OCI-LY1 (cell line): ENCODE measurements around the gene HMCN2.

ENCODE experiments used
- H2AFZ ChIP-seq: fragments of 200-600 bp; sonication (generic), shearing (Covaris generic); 2 replicates; pipeline ENCODE4 v1.6.0; 2014; ENCODE audit warnings: antibody characterized with exemption, mild to moderate bottlenecking, low read length
- H3F3A ChIP-seq: fragments of 200-600 bp; sonication (generic), shearing (Covaris generic); 2 replicates; pipeline ENCODE4 v1.6.0; 2014; ENCODE audit warnings: mild to moderate bottlenecking, antibody characterized with exemption, low read length, moderate library complexity; ENCODE audit not compliant: insufficient read depth
- H3K27ac ChIP-seq: fragments of 200-600 bp; sonication (generic); 2 replicates; pipeline ENCODE4 v1.5.1; 2014; ENCODE audit warnings: low read length, mixed run types, mild to moderate bottlenecking, low read depth; ENCODE audit not compliant: poor library complexity, severe bottlenecking
- H3K27me3 ChIP-seq: fragments of 200-600 bp; sonication (generic); 2 replicates; pipeline ENCODE4 v1.6.0; 2014; ENCODE audit warnings: antibody characterized with exemption, mild to moderate bottlenecking, low read length, moderate library complexity; ENCODE audit not compliant: insufficient read depth
- H3K36me3 ChIP-seq: fragments of 200-600 bp; sonication (generic); 2 replicates; pipeline ENCODE4 v1.6.1; 2014; ENCODE audit warnings: mild to moderate bottlenecking, antibody characterized with exemption, low read length, moderate library complexity, mixed read lengths; ENCODE audit not compliant: insufficient read depth
- H3K4me1 ChIP-seq: fragments of 200-600 bp; sonication (generic); 2 replicates; pipeline ENCODE4 v1.5.1; 2014; ENCODE audit warnings: mild to moderate bottlenecking, low read length, moderate library complexity; ENCODE audit not compliant: insufficient read depth, severe bottlenecking
- H3K4me2 ChIP-seq: fragments of 200-600 bp; sonication (generic), shearing (Covaris generic); 2 replicates; pipeline ENCODE4 v1.6.1; 2014; ENCODE audit warnings: low read length
- H3K4me3 ChIP-seq: fragments of 200-600 bp; sonication (generic); 2 replicates; pipeline ENCODE4 v1.5.1; 2014; ENCODE audit warnings: low read length, low read depth, mild to moderate bottlenecking, mixed read lengths; ENCODE audit not compliant: poor library complexity, severe bottlenecking
- H3K79me2 ChIP-seq: fragments of 200-600 bp; shearing (Covaris generic); 2 replicates; pipeline ENCODE4 v1.6.1; 2016; ENCODE audit warnings: mixed run types, low read length, mixed read lengths; ENCODE audit not compliant: insufficient read depth
- H3K9ac ChIP-seq: fragments of 200-600 bp; sonication (generic), shearing (Covaris generic); 2 replicates; pipeline ENCODE4 v1.6.1; 2014; ENCODE audit warnings: mild to moderate bottlenecking, low read length, mixed read lengths
- H3K9me2 ChIP-seq: fragments of 200-600 bp; sonication (generic), shearing (Covaris generic); 2 replicates; pipeline ENCODE4 v1.6.1; 2014; ENCODE audit warnings: low read depth, mild to moderate bottlenecking, low read length, mixed read lengths
- H3K9me3 ChIP-seq: fragments of 200-600 bp; shearing (Covaris generic); 2 replicates; pipeline ENCODE4 v1.6.1; 2014; ENCODE audit warnings: low read length, mixed read lengths
- H4K20me1 ChIP-seq: fragments of 200-600 bp; sonication (generic), shearing (Covaris generic); 2 replicates; pipeline ENCODE4 v1.6.0; 2016; ENCODE audit warnings: mild to moderate bottlenecking, low read length; ENCODE audit not compliant: insufficient read depth
- CTCF ChIP-seq: fragments of 200-600 bp; sonication (generic), shearing (Covaris generic); IDR thresholded peaks from 2 replicates; pipeline ENCODE4 v1.5.1; 2017; ENCODE audit warnings: mild to moderate bottlenecking, antibody characterized with exemption, low read length, moderate library complexity, mixed read lengths
- EZH2 ChIP-seq: fragments of 200-600 bp; sonication (generic), shearing (Covaris generic); IDR thresholded peaks from 2 replicates; pipeline ENCODE4 v1.8.0; 2017; ENCODE audit warnings: borderline replicate concordance, mixed run types, mild to moderate bottlenecking, antibody characterized with exemption, low read length, moderate library complexity, mixed read lengths

HMCN2 gene

GRCh38 chr9:130352081-130352480, 86.5 kb downstream of the HMCN2 start:
- Histone ChIP-seq H2AFZ (no peak overlapping the region), H3K4me3 (no peak overlapping the region), H3K36me3 (no peaks in the 10 kb centered on the region), H4K20me1 (no peaks in the 10 kb centered on the region), H3K4me1 (no peaks in the 10 kb centered on the region), H3K9ac (no peak overlapping the region), H3K9me3 (no peaks in the 10 kb centered on the region), H3K9me2 (no peaks in the 10 kb centered on the region), H3K79me2 (no peaks in the 10 kb centered on the region), H3K27me3 (no peaks in the 10 kb centered on the region; the same call in 1 of the 2 replicates), H3K27ac (no peak overlapping the region), H3F3A (no peaks in the 10 kb centered on the region), H3K4me2 (no peak overlapping the region)
- no peak for TF ChIP-seq CTCF
- no peak for TF ChIP-seq EZH2

GRCh38 chr9:130352586-130353285, 87.2 kb downstream of the HMCN2 start:
- H3F3A ChIP-seq: no peaks in the 10 kb centered on the region
- no peak overlapping the region for H3K4me2 ChIP-seq

GRCh38 chr9:130354378-130354777, 88.8 kb downstream of the HMCN2 start:
- Histone ChIP-seq H3K79me2 (no peaks in the 10 kb centered on the region), H3K9me2 (no peaks in the 10 kb centered on the region), H2AFZ (no peak overlapping the region), H3K9ac (no peak overlapping the region), H3K36me3 (no peaks in the 10 kb centered on the region), H3K4me3 (no peak overlapping the region), H3K27ac (no peak overlapping the region), H3F3A (no peaks in the 10 kb centered on the region), H4K20me1 (no peaks in the 10 kb centered on the region), H3K4me2 (no peak overlapping the region), H3K9me3 (no peaks in the 10 kb centered on the region), H3K27me3 (no peaks in the 10 kb centered on the region; the same call in 1 of the 2 replicates), H3K4me1 (no peaks in the 10 kb centered on the region)
- TF ChIP-seq EZH2: no peak
- no peak for TF ChIP-seq CTCF

More at GRCh38 chr9:130352586-130353285, 87.2 kb downstream of the HMCN2 start:
- H2AFZ ChIP-seq: no peak overlapping the region
- H4K20me1 ChIP-seq: no peaks in the 10 kb centered on the region
- no peak overlapping the region for H3K27ac ChIP-seq
- no peaks in the 10 kb centered on the region for H3K9me2 ChIP-seq
- H3K9ac ChIP-seq: no peak overlapping the region
- H3K4me3 ChIP-seq: no peak overlapping the region
- TF ChIP-seq CTCF (no peak), EZH2 (no peak)
- no peaks in the 10 kb centered on the region for H3K36me3 ChIP-seq
- no peaks in the 10 kb centered on the region; the same call in 1 of the 2 replicates for H3K27me3 ChIP-seq
- H3K79me2 ChIP-seq: no peaks in the 10 kb centered on the region
- H3K4me1 ChIP-seq: no peaks in the 10 kb centered on the region
- H3K9me3 ChIP-seq: no peaks in the 10 kb centered on the region
